ENCODE measurements around the gene LEFTY2. TPM values are rescaled to one million over a fixed set of nuclear protein-coding genes. Genes with fewer than 3 reads are reported as not detected.

The LEFTY2 gene
- polyA plus RNA-seq, 3 donors = not detected

DNA sequence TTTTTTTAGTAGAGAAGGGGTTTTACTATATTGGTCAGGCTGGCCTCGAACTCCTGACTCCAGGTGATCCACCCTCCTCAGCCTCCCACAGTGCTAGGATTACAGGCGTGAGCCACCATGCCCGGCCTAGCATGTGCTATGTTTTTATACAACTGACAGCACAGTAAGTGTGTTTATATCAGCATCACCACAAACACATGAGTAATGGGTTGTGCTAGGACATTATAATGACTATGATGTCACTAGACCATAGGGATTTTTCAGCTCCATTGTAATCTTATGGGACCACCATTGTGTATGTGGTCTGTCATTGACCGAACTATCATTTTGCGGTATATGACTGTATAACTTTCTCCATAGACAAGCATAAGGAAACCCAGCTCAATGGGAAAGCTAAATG, 6.3 kb downstream of the LEFTY2 start:
- Mint-ChIP-seq H3K27me3 (ENCODE audit: low read depth in 3 of 3) (peaks cover 2 to 6% (median 2%) of the 10 kb centered on the region in 3 donors), H3K4me3 (no peak overlapping the region), H3K4me1 (no peaks in the 10 kb centered on the region), H3K9me3 (no peaks in the 10 kb centered on the region), H3K27ac (peak overlapping the region in 1 of 7 donors; percentile 46), H3K36me3 (no peaks in the 10 kb centered on the region)
- no peak overlapping the region for H2AFZ ChIP-seq (ENCODE audit: insufficient read depth, low read depth, low read length, poor library complexity, severe bottlenecking)
- no peaks in the 10 kb centered on the region for H3K9me3 ChIP-seq (replicated peaks in 1 of 2; ENCODE audit: control insufficient read depth in 1 of 2, insufficient read depth in 1 of 2, low read length in 2 of 2)
- DNase-seq = no peak
- TF ChIP-seq, protein P1, sequence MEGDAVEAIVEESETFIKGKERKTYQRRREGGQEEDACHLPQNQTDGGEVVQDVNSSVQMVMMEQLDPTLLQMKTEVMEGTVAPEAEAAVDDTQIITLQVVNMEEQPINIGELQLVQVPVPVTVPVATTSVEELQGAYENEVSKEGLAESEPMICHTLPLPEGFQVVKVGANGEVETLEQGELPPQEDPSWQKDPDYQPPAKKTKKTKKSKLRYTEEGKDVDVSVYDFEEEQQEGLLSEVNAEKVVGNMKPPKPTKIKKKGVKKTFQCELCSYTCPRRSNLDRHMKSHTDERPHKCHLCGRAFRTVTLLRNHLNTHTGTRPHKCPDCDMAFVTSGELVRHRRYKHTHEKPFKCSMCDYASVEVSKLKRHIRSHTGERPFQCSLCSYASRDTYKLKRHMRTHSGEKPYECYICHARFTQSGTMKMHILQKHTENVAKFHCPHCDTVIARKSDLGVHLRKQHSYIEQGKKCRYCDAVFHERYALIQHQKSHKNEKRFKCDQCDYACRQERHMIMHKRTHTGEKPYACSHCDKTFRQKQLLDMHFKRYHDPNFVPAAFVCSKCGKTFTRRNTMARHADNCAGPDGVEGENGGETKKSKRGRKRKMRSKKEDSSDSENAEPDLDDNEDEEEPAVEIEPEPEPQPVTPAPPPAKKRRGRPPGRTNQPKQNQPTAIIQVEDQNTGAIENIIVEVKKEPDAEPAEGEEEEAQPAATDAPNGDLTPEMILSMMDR (IDR thresholded peaks at IDR 0.05) = no peak
- intact Hi-C loops (cut with micrococcal nuclease) = no loop called here
- no peak overlapping the region for H3K27ac ChIP-seq (ENCODE audit: low read depth in 1 of 2, low read length in 2 of 2)
- H4K20me1 ChIP-seq (ENCODE audit: insufficient read depth, low read length) = no peaks in the 10 kb centered on the region
- no peak overlapping the region for H3K9ac ChIP-seq (ENCODE audit: insufficient read depth, low read length, poor library complexity, severe bottlenecking)
- no CpG with 5 or more reads among the region's 5 CpGs for WGBS (ENCODE audit: insufficient coverage)
- H3K27me3 ChIP-seq (ENCODE audit: control insufficient read depth in 2 of 2, insufficient read depth in 2 of 2, low read length in 2 of 2) = no peaks in the 10 kb centered on the region
- H3K4me1 ChIP-seq (ENCODE audit: control insufficient read depth in 1 of 2, insufficient read depth in 2 of 2, low read length in 2 of 2) = no peaks in the 10 kb centered on the region
- no peak overlapping the region for H3K4me2 ChIP-seq (replicated peaks; ENCODE audit: extremely low read depth, low read length, poor library complexity, severe bottlenecking)
- no peak overlapping the region for H3K4me3 ChIP-seq (replicated peaks in 1 of 3; ENCODE audit: low read depth in 2 of 3, low read length in 3 of 3)
- H3K36me3 ChIP-seq (replicated peaks in 1 of 2; ENCODE audit: control insufficient read depth in 1 of 2, insufficient read depth in 2 of 2, low read length in 2 of 2) = no peaks in the 10 kb centered on the region
- no peaks in the 10 kb centered on the region for H3K79me2 ChIP-seq (ENCODE audit: insufficient read depth, low read length)

GRCh38 chr1:225933072-225933471, 7.9 kb downstream of the LEFTY2 start:
- no peak overlapping the region for H3K9ac ChIP-seq (ENCODE audit: insufficient read depth, low read length, poor library complexity, severe bottlenecking)
- H3K4me1 ChIP-seq (ENCODE audit: control insufficient read depth in 1 of 2, insufficient read depth in 2 of 2, low read length in 2 of 2) = no peaks in the 10 kb centered on the region
- H3K36me3 ChIP-seq (replicated peaks in 1 of 2; ENCODE audit: control insufficient read depth in 1 of 2, insufficient read depth in 2 of 2, low read length in 2 of 2) = no peaks in the 10 kb centered on the region
- no peaks in the 10 kb centered on the region for H4K20me1 ChIP-seq (ENCODE audit: insufficient read depth, low read length)
- no peaks in the 10 kb centered on the region for H3K4me1 Mint-ChIP-seq
- intact Hi-C loops (cut with micrococcal nuclease) = no loop called here
- no peaks in the 10 kb centered on the region for H3K36me3 Mint-ChIP-seq
- no peak overlapping the region for H3K4me3 Mint-ChIP-seq
- H3K4me2 ChIP-seq (replicated peaks; ENCODE audit: extremely low read depth, low read length, poor library complexity, severe bottlenecking) = no peak overlapping the region
- no peak overlapping the region for H3K4me3 ChIP-seq (replicated peaks in 1 of 3; ENCODE audit: low read depth in 2 of 3, low read length in 3 of 3)
- H3K27ac Mint-ChIP-seq = no peak overlapping the region
- H3K9me3 Mint-ChIP-seq = no peaks in the 10 kb centered on the region
- H3K27ac ChIP-seq (ENCODE audit: low read depth in 1 of 2, low read length in 2 of 2) = no peak overlapping the region
- no peak overlapping the region for H2AFZ ChIP-seq (ENCODE audit: insufficient read depth, low read depth, low read length, poor library complexity, severe bottlenecking)
- DNase-seq = no peak
- no peaks in the 10 kb centered on the region for H3K27me3 ChIP-seq (ENCODE audit: control insufficient read depth in 2 of 2, insufficient read depth in 2 of 2, low read length in 2 of 2)
- H3K79me2 ChIP-seq (ENCODE audit: insufficient read depth, low read length) = no peaks in the 10 kb centered on the region
- peaks cover 0 to 4% (median under 1%) of the 10 kb centered on the region in 3 donors for H3K27me3 Mint-ChIP-seq (ENCODE audit: low read depth in 3 of 3)
- no peaks in the 10 kb centered on the region for H3K9me3 ChIP-seq (replicated peaks in 1 of 2; ENCODE audit: control insufficient read depth in 1 of 2, insufficient read depth in 1 of 2, low read length in 2 of 2)
- TF ChIP-seq, protein P1 (IDR thresholded peaks at IDR 0.05) = no peak
- WGBS (ENCODE audit: insufficient coverage) = no CpG with 5 or more reads among the region's 2 CpGs

Measured in CD14-positive monocyte (primary cell).